Measurements from ENCODE around the gene MAPK14.
A peak's percentile ranks its signal among the peaks of the same experiment; 100 is the strongest.
"Not testable (repeated sequence)": the region's sequence is repeated elsewhere in the genome, so short reads cannot be mapped to it uniquely, and the experiment has no call there.

The MAPK14 gene

GRCh38 chr6:36028088-36028876 is 674 bp downstream of the MAPK14 start:
- H3K4me3 Mint-ChIP-seq, result peak overlapping the region; percentile 89

GRCh38 chr6:36028877-36029324 is 1.3 kb downstream of the MAPK14 start:
- Mint-ChIP-seq H3K4me3 (peak overlapping the region; percentile 89), H3K9me3 (no peaks in the 10 kb centered on the region), H3K27me3 (ENCODE audit: low read depth) (peaks cover 25% of the 10 kb centered on the region), H3K27ac (peak overlapping the region; percentile 81), H3K36me3 (ENCODE audit: low read depth) (peaks cover 16% of the 10 kb centered on the region), H3K4me1 (ENCODE audit: low read depth) (peaks cover 38% of the 10 kb centered on the region)

More at GRCh38 chr6:36028088-36028876, 674 bp downstream of the MAPK14 start:
- peak overlapping the region; percentile 81 for H3K27ac Mint-ChIP-seq
- peaks cover 29% of the 10 kb centered on the region for H3K27me3 Mint-ChIP-seq (ENCODE audit: low read depth)
- H3K9me3 Mint-ChIP-seq, result no peaks in the 10 kb centered on the region
- H3K4me1 Mint-ChIP-seq (ENCODE audit: low read depth), result peaks cover 33% of the 10 kb centered on the region
- peaks cover 16% of the 10 kb centered on the region for H3K36me3 Mint-ChIP-seq (ENCODE audit: low read depth)

- Mint-ChIP-seq H3K27me3 (ENCODE audit: low read depth) (peaks cover 22% of the 10 kb centered on the region), H3K4me3 (peak overlapping the region; percentile 89), H3K9me3 (no peaks in the 10 kb centered on the region), H3K4me1 (ENCODE audit: low read depth) (peaks cover 40% of the 10 kb centered on the region), H3K36me3 (ENCODE audit: low read depth) (peaks cover 16% of the 10 kb centered on the region), H3K27ac (peak overlapping the region; percentile 81)
These were observed 1.9 kb downstream of the MAPK14 start for GRCh38 chr6:36029464-36029863.

GRCh38 chr6:36032261-36032660 is 4.7 kb downstream of the MAPK14 start:
- peaks cover 24% of the 10 kb centered on the region for H3K36me3 Mint-ChIP-seq (ENCODE audit: low read depth)
- no peak overlapping the region for H3K27ac Mint-ChIP-seq
- H3K27me3 Mint-ChIP-seq (ENCODE audit: low read depth), result peaks cover 4% of the 10 kb centered on the region
- no peaks in the 10 kb centered on the region for H3K9me3 Mint-ChIP-seq
- H3K4me1 Mint-ChIP-seq (ENCODE audit: low read depth), result peaks cover 47% of the 10 kb centered on the region
- H3K4me3 Mint-ChIP-seq, result no peak overlapping the region

GRCh38 chr6:36033144-36033543 is 5.5 kb downstream of the MAPK14 start:
- Mint-ChIP-seq H3K36me3 (ENCODE audit: low read depth) (peaks cover 26% of the 10 kb centered on the region), H3K4me1 (ENCODE audit: low read depth) (peaks cover 51% of the 10 kb centered on the region)
- H3K4me3 Mint-ChIP-seq; H3K27ac Mint-ChIP-seq; H3K9me3 Mint-ChIP-seq; H3K27me3 Mint-ChIP-seq (ENCODE audit: low read depth): not testable (repeated sequence)

GRCh38 chr6:36033935-36034334 is 6.3 kb downstream of the MAPK14 start:
- H3K4me3 Mint-ChIP-seq, result no peak overlapping the region
- peaks cover 53% of the 10 kb centered on the region for H3K4me1 Mint-ChIP-seq (ENCODE audit: low read depth)
- no peaks in the 10 kb centered on the region for H3K27me3 Mint-ChIP-seq (ENCODE audit: low read depth)
- no peaks in the 10 kb centered on the region for H3K9me3 Mint-ChIP-seq
- H3K36me3 Mint-ChIP-seq (ENCODE audit: low read depth), result peaks cover 23% of the 10 kb centered on the region
- no peak overlapping the region for H3K27ac Mint-ChIP-seq

GRCh38 chr6:36034441-36034840 is 6.8 kb downstream of the MAPK14 start:
- H3K36me3 Mint-ChIP-seq (ENCODE audit: low read depth), result peaks cover 21% of the 10 kb centered on the region
- H3K27ac Mint-ChIP-seq, result no peak overlapping the region
- no peaks in the 10 kb centered on the region for H3K9me3 Mint-ChIP-seq
- no peaks in the 10 kb centered on the region for H3K27me3 Mint-ChIP-seq (ENCODE audit: low read depth)
- H3K4me3 Mint-ChIP-seq, result no peak overlapping the region
- peaks cover 56% of the 10 kb centered on the region for H3K4me1 Mint-ChIP-seq (ENCODE audit: low read depth)

- H3K4me1 Mint-ChIP-seq (ENCODE audit: low read depth), result peaks cover 50% of the 10 kb centered on the region
- H3K9me3 Mint-ChIP-seq, result no peaks in the 10 kb centered on the region
- H3K27me3 Mint-ChIP-seq (ENCODE audit: low read depth), result no peaks in the 10 kb centered on the region
- H3K4me3 Mint-ChIP-seq, result no peak overlapping the region
- peaks cover 18% of the 10 kb centered on the region for H3K36me3 Mint-ChIP-seq (ENCODE audit: low read depth)
- no peak overlapping the region for H3K27ac Mint-ChIP-seq
These were observed 7.6 kb downstream of the MAPK14 start for GRCh38 chr6:36035225-36035624.

GRCh38 chr6:36038120-36038876 is 10.7 kb downstream of the MAPK14 start:
- Mint-ChIP-seq H3K27ac (no peak overlapping the region), H3K9me3 (no peaks in the 10 kb centered on the region), H3K4me3 (no peak overlapping the region), H3K36me3 (ENCODE audit: low read depth) (peaks cover 13% of the 10 kb centered on the region), H3K27me3 (ENCODE audit: low read depth) (no peaks in the 10 kb centered on the region), H3K4me1 (ENCODE audit: low read depth) (peaks cover 39% of the 10 kb centered on the region)

- peak overlapping the region; percentile 29 for H3K27ac Mint-ChIP-seq
- H3K9me3 Mint-ChIP-seq, result no peaks in the 10 kb centered on the region
- H3K4me1 Mint-ChIP-seq (ENCODE audit: low read depth), result peaks cover 36% of the 10 kb centered on the region
- no peaks in the 10 kb centered on the region for H3K27me3 Mint-ChIP-seq (ENCODE audit: low read depth)
- H3K4me3 Mint-ChIP-seq, result no peak overlapping the region
- peaks cover 13% of the 10 kb centered on the region for H3K36me3 Mint-ChIP-seq (ENCODE audit: low read depth)
These were observed 11.5 kb downstream of the MAPK14 start for GRCh38 chr6:36039112-36039511.

GRCh38 chr6:36040958-36041357 is 13.3 kb downstream of the MAPK14 start:
- Mint-ChIP-seq H3K4me1 (ENCODE audit: low read depth) (peaks cover 30% of the 10 kb centered on the region), H3K27me3 (ENCODE audit: low read depth) (no peaks in the 10 kb centered on the region), H3K4me3 (no peak overlapping the region), H3K27ac (no peak overlapping the region), H3K9me3 (no peaks in the 10 kb centered on the region), H3K36me3 (ENCODE audit: low read depth) (peaks cover 11% of the 10 kb centered on the region)

GRCh38 chr6:36042618-36043260 is 15.1 kb downstream of the MAPK14 start:
- H3K4me1 Mint-ChIP-seq (ENCODE audit: low read depth), result peaks cover 27% of the 10 kb centered on the region
- no peak overlapping the region for H3K27ac Mint-ChIP-seq
- no peaks in the 10 kb centered on the region for H3K27me3 Mint-ChIP-seq (ENCODE audit: low read depth)
- peaks cover 10% of the 10 kb centered on the region for H3K36me3 Mint-ChIP-seq (ENCODE audit: low read depth)
- H3K4me3 Mint-ChIP-seq, result no peak overlapping the region
- no peaks in the 10 kb centered on the region for H3K9me3 Mint-ChIP-seq

GRCh38 chr6:36049582-36049981 is 22.0 kb downstream of the MAPK14 start:
- H3K4me3 Mint-ChIP-seq, result no peak overlapping the region
- peaks cover 6% of the 10 kb centered on the region for H3K4me1 Mint-ChIP-seq (ENCODE audit: low read depth)
- peaks cover 6% of the 10 kb centered on the region for H3K36me3 Mint-ChIP-seq (ENCODE audit: low read depth)
- H3K27ac Mint-ChIP-seq, result no peak overlapping the region
- no peaks in the 10 kb centered on the region for H3K9me3 Mint-ChIP-seq
- H3K27me3 Mint-ChIP-seq (ENCODE audit: low read depth), result no peaks in the 10 kb centered on the region

GRCh38 chr6:36050305-36050704 is 22.7 kb downstream of the MAPK14 start:
- Mint-ChIP-seq H3K27ac (no peak overlapping the region), H3K27me3 (ENCODE audit: low read depth) (no peaks in the 10 kb centered on the region), H3K9me3 (no peaks in the 10 kb centered on the region), H3K4me1 (ENCODE audit: low read depth) (peaks cover 6% of the 10 kb centered on the region), H3K4me3 (no peak overlapping the region), H3K36me3 (ENCODE audit: low read depth) (peaks cover 6% of the 10 kb centered on the region)
